Neutrophil (primary cell): ENCODE data around the gene CREB5.

ENCODE experiments used
- H3K27ac ChIP-seq: fragments of 200-600 bp; sonication (generic); 2 replicates; pipeline ENCODE4 v1.5.1; 2016; ENCODE audit warnings: mild to moderate bottlenecking, moderate library complexity
- H3K27me3 ChIP-seq: fragments of 200-600 bp; sonication (generic); 2 replicates; pipeline ENCODE4 v1.6.0; 2016; ENCODE audit warnings: mild to moderate bottlenecking
- H3K36me3 ChIP-seq: fragments of 200-600 bp; sonication (generic); 2 replicates; pipeline ENCODE4 v1.5.1; 2017
- H3K4me1 ChIP-seq, 2 experiments: fragments of 200-600 bp in 1 of 2; sonication (generic) in 1 of 2; 1 replicate in 1 of 2; 2 replicates in 1 of 2; pipeline versions ENCODE4 v1.5.1 to v1.6.1; 2013 to 2016; ENCODE audit warnings: low read depth in 1 of 2, low read length in 1 of 2, mild to moderate bottlenecking in 1 of 2, moderate library complexity in 1 of 2; ENCODE audit not compliant: control insufficient read depth in 1 of 2, insufficient read depth in 1 of 2
- H3K4me3 ChIP-seq, 2 experiments: fragments of 200-600 bp in 1 of 2; sonication (generic) in 1 of 2; 1 replicate in 1 of 2; 2 replicates in 1 of 2; pipeline ENCODE4 v1.5.1; 2013 to 2016; ENCODE audit warnings: low read depth in 1 of 2, low read length in 1 of 2, mild to moderate bottlenecking in 1 of 2, moderate library complexity in 1 of 2
- H3K9me3 ChIP-seq: fragments of 200-600 bp; sonication (generic); 2 replicates; pipeline ENCODE4 v1.5.1; 2016
- CTCF ChIP-seq: fragments of 200-600 bp; sonication (generic); IDR thresholded peaks from 2 replicates; pipeline ENCODE4 v1.5.1; 2016; ENCODE audit warnings: antibody characterized with exemption

CREB5 gene

GRCh38 chr7:28802450-28802849 lies 390.1 kb downstream of the CREB5 start:
- Histone ChIP-seq H3K27ac (no peak overlapping the region), H3K9me3 (no peaks in the 10 kb centered on the region), H3K27me3 (no peaks in the 10 kb centered on the region), H3K4me1 (no peaks in the 10 kb centered on the region), H3K4me3 (no peak overlapping the region), H3K36me3 (peaks cover 20% of the 10 kb centered on the region)
- no peak for TF ChIP-seq CTCF

GRCh38 chr7:28804157-28804556 lies 391.8 kb downstream of the CREB5 start:
- no peaks in the 10 kb centered on the region for H3K27me3 ChIP-seq
- H3K4me1 ChIP-seq: no peaks in the 10 kb centered on the region
- H3K4me3 ChIP-seq: no peak overlapping the region
- no peak for TF ChIP-seq CTCF
- H3K36me3 ChIP-seq: peaks cover 30% of the 10 kb centered on the region
- no peaks in the 10 kb centered on the region for H3K9me3 ChIP-seq
- H3K27ac ChIP-seq: no peak overlapping the region

- no peak overlapping the region for H3K27ac ChIP-seq
- peaks cover 39% of the 10 kb centered on the region for H3K36me3 ChIP-seq
- H3K27me3 ChIP-seq: no peaks in the 10 kb centered on the region
- no peak for TF ChIP-seq CTCF
- H3K4me1 ChIP-seq: no peaks in the 10 kb centered on the region
- H3K9me3 ChIP-seq: no peaks in the 10 kb centered on the region
- no peak overlapping the region for H3K4me3 ChIP-seq
These were observed 392.7 kb downstream of the CREB5 start for GRCh38 chr7:28804990-28805389.

GRCh38 chr7:28806841-28807240 lies 394.5 kb downstream of the CREB5 start:
- Histone ChIP-seq H3K36me3 (peaks cover 55% of the 10 kb centered on the region), H3K4me1 (no peaks in the 10 kb centered on the region), H3K9me3 (no peaks in the 10 kb centered on the region), H3K4me3 (no peak overlapping the region), H3K27me3 (no peaks in the 10 kb centered on the region), H3K27ac (no peak overlapping the region)
- no peak for TF ChIP-seq CTCF

- no peaks in the 10 kb centered on the region for H3K27me3 ChIP-seq
- H3K4me3 ChIP-seq: no peak overlapping the region
- peaks cover 60% of the 10 kb centered on the region for H3K36me3 ChIP-seq
- no peak overlapping the region for H3K27ac ChIP-seq
- H3K9me3 ChIP-seq: no peaks in the 10 kb centered on the region
- H3K4me1 ChIP-seq: no peaks in the 10 kb centered on the region
- no peak for TF ChIP-seq CTCF
These were observed 395.2 kb downstream of the CREB5 start for GRCh38 chr7:28807396-28807994.
